ENCODE results near the gene NME7.

- TF ChIP-seq POLR2A (IDR thresholded peaks at IDR 0.05): no peak
- TF ChIP-seq, protein P1, sequence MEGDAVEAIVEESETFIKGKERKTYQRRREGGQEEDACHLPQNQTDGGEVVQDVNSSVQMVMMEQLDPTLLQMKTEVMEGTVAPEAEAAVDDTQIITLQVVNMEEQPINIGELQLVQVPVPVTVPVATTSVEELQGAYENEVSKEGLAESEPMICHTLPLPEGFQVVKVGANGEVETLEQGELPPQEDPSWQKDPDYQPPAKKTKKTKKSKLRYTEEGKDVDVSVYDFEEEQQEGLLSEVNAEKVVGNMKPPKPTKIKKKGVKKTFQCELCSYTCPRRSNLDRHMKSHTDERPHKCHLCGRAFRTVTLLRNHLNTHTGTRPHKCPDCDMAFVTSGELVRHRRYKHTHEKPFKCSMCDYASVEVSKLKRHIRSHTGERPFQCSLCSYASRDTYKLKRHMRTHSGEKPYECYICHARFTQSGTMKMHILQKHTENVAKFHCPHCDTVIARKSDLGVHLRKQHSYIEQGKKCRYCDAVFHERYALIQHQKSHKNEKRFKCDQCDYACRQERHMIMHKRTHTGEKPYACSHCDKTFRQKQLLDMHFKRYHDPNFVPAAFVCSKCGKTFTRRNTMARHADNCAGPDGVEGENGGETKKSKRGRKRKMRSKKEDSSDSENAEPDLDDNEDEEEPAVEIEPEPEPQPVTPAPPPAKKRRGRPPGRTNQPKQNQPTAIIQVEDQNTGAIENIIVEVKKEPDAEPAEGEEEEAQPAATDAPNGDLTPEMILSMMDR (IDR thresholded peaks at IDR 0.05 in 4 of 5, conservative IDR thresholded peaks at IDR 0.05 in 1 of 5): no peak
Measured at GRCh38 chr1:169392406-169392805, 24.8 kb upstream of the NME7 start.

Measured in gastrocnemius medialis (tissue), 4 donors.